Measurements from ENCODE around the gene FAM135A. TPM values are rescaled to one million over a fixed set of nuclear protein-coding genes. Genes with fewer than 3 reads are reported as not detected.

Gene FAM135A
- total and polyA plus RNA-seq, 2 of the 8 experiments (the other 6 are each of a cell fraction or from before 2014, with no cell fraction given): 17.4 to 35.7 TPM

GRCh38 chr6:70508953-70509352 lies 95.6 kb downstream of the FAM135A start (continued):
- no peak for TF ChIP-seq YY1 (IDR thresholded peaks at IDR 0.05; ENCODE audit: low read depth, low read length)
- no peak for TF ChIP-seq CTCF (IDR thresholded peaks at IDR 0.05; ENCODE audit: control extremely low read depth in 1 of 3, insufficient read depth in 1 of 3, low read depth in 1 of 3, low read length in 3 of 3)
- no peak for TF ChIP-seq JUN (IDR thresholded peaks at IDR 0.05; ENCODE audit: low read depth, low read length)
- TF ChIP-seq ATF3 (IDR thresholded peaks at IDR 0.05; ENCODE audit: insufficient read depth, low read depth, low read length): no peak
- TF ChIP-seq BACH1 (IDR thresholded peaks at IDR 0.05; ENCODE audit: low read length): no peak
- no peak for TF ChIP-seq NRF1 (IDR thresholded peaks at IDR 0.05; ENCODE audit: low read depth, low read length)

Data from H1 (cell line).